HUDEP-2 (cell line): ENCODE measurements around the gene NDUFAF2.
A peak's percentile ranks its signal among the peaks of the same experiment; 100 is the strongest.
"Not testable (repeated sequence)": the region's sequence is repeated elsewhere in the genome, so short reads cannot be mapped to it uniquely, and the experiment has no call there.

Source experiments
- DNase-seq, 76 experiments: peaks; one replicate each; lab custom pipeline; 2025; ENCODE audit not compliant: unreplicated experiment in 76 of 76; lab: John Stamatoyannopoulos, UW

Gene NDUFAF2

DNA sequence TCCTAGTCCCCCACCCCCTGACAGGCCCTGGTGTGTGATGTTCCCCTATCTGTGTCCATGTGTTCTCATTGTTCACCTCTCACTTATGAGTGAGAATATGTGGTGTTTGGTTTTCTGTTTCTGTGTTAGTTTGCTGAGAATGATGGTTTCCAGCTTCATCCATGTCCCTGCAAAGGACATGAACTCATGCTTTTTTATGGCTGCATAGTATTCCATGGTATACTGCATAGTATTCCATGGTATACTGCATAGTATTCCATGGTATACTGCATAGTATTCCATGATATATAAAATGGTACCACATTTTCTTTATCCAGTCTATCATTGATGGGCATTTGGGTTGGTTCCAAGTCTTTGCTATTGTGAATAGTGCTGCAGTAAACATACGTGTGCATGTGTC lies 86.3 kb downstream of the NDUFAF2 start:
- DNase-seq = not testable (repeated sequence)

DNA sequence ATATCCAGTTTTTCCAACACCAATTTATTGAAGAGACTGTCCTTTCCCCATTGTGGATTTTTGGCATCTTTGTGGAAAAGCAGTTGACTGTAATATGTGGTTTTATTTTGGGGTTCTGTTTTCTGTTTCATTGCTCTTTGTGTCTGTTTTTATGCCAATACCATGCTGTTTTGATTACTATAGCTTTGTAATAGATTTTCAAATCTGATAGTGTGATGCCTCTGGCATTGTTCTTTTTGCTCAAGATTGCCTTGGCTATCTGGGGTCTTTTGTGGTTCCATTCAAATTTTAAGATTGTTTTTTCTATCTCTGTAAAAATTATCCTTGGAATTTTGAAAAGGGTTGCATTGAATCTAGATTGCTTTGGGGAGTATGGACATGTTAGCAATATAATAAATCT lies 99.5 kb downstream of the NDUFAF2 start:
- no peak for DNase-seq

DNA sequence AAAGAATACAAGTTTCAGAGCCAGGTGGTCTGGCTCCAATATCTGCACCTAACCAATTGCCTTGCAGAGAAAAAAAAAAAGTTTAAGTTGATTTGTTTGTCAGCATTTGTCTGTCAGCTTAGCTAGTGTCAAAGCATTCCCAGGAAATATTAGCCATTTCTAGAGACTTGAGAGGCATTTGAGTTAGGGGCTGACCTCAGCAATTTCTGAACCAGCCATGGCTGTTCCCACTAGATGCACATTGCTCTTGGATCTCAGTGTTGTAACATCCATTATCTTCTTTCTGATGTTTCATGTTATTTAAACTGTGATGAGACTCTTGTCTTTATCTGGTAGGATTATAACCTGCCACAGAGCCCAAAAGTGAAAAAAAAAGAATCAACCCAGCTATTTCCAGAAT lies 102.3 kb downstream of the NDUFAF2 start:
- DNase-seq = no peak

DNA sequence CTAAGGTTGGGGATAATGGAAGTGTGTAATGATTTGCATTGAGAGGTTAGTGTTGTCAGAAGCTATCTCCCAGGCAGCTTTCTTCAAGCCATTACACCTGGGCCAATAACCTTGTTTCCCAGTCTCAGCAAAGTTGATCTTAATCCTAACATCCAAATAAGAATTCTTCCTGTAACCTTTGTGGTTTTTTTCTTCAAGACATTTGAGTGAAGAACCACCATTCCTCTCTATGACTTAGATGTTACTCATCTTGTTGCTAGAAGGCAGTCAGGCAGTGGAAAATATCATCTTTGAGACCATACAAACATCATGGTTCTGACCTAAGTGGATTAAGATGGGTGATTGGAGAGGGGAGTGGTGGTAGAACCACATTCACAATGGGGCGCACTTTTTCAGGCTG lies 103.5 kb downstream of the NDUFAF2 start:
- DNase-seq = no peak

DNA sequence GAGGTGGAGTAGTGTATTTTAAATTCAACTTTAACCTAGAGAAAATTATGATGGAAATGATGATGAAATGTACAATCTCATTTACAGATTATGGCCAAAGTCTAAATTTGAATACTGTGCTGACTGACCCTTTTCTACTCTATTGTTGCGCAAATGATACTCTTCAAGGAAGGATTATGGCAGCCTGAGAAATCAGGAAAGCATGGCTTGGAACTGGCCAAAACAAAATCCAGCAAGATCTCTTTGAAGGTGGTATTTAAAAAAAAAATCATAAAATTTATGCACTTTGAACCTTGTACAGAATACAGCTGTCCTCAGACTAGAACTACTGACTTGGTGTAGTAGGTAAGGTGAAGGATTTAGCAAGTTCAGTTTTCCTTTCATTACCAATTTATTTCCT lies 105.3 kb downstream of the NDUFAF2 start:
- DNase-seq = no peak

DNA sequence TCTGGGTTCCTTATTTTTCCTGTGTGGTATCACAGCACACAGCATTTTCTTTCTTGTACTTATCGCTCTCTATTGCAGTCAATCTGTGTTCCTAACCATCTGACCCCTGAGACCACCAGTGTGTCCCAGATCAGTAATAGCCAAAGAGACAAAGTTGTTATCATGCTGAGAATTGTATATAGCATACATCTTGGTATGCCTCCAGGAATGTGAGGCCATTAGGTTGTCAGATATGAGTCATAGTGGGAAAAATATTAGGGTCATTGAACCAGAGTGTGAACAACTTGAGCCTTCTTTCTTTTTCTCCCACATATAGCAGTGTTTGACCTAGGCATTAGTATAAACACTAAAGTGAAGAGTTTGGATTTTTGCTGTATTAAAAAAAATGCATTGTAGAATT lies 106.3 kb downstream of the NDUFAF2 start:
- peak in 1 of 76 experiments; percentile 0 for DNase-seq

DNA sequence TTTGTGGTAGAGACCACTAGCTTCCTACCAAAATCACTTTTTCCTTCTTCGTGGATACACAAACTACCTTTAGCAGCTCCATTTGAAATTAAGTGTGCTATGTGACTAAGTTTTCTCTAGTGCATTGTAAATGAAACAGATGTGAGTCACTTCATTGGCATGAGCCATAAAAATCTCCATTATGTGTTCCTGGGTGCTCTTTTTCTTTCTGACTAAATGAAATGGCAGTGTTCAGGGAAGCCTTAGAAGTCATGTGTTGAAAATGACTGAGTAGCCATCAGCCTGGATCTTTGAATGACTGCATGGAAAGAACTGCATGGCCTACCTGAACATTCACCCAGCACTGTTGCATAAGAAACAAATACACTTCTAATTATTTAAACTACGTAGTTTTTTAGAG lies 107.9 kb downstream of the NDUFAF2 start:
- no peak for DNase-seq

DNA sequence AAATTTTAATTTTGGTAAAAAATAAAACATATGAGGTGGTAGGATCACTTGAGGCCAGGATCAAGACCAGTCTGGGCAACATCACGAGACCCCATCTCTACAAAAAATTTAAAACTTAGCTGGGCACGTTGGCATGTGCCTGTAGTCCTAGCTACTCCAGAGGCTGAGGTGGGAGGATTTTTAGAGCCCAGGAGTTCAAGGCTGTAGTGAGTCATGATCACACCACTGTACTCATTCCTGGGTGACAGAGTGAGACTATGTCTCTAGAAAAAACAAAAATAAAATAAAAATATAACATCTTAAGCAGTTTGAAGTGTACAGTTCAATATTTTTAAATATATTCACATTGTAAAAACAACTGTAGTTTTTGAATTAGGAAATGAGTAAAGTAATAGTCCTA lies 108.9 kb downstream of the NDUFAF2 start:
- DNase-seq = no peak

DNA sequence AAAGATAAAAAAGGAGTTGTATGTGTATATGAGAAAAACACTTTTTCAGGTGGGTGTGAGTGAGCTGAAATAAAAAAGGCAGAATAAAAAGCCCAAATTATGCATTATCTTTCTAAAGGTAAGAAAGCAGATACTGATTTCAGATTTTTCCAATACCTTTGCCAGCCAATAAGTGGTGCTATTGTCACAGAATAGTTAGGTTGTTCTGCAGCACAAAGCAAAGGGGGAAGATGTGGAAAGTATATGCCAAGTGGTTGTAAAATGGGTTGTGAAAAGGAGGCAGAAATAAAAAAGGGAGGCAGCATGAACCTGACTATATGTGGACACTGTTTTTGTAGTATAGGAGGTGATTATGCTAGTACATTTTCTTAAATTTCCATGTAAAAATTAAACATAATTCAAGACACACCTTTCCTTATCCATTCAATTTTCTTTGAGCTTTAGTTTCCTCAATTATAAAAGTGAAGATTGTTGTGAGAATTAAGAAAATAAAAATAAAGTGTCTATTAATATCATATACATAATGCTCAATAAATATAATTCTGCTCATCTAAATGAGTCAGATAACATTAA lies 110.5 kb downstream of the NDUFAF2 start:
- peak in 23 of 76 experiments; percentile 1 to 47 (median 15) for DNase-seq

DNA sequence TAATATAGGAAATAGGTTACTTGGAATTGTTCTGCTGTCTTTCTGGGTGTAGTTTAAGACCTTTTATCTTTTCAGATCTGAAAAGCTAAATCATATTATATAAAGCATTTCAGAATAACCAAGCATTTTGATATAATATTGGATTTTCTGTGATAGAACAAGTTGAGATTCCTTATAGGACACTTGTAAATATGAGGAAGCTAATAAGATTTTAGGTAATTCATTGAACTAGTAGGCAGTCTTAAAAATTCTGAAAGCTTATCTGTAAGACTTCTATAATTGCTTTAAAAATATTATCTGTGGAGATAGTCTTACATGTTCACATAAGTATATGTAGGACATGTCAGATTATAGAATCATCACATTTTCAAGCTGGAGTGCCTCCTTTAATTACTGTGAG lies 114.5 kb downstream of the NDUFAF2 start:
- DNase-seq = no peak

DNA sequence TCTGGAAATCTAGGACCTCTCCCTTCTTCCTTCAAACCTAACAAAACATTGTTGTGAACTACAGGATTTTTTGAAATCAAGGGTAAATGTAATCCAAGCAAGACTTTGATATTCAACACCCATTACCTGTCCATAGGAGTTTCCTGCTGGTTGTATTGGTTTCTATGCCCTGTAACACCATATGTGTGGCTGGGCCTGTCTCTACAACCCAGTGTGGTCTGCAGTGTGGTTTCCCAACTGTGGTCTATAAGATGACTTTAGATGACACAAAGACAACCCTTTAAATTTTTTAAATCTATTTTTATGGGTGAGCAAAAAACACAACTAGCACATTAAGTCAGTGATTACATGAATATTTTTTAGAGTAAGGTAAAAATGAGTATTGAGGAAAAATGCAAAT lies 124.1 kb downstream of the NDUFAF2 start:
- no peak for DNase-seq

DNA sequence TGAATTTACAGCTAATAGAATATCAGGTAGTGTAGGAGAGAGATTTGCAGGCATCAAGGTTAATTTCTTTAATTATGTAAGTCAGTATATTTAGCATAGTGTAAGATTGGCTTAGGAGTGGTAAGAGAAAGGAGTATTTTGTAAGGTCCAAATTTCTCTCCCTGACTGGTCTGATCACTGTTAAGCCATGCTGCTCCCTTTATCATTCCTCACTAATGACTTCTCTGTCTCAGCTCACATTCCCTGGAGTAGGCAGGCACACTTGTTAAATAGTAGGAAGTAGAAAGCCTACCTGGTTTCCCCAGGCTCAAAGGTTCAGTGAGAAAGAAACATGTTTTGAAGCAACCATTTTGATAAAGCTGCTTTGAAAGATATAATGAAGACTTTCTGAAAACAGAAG lies 126.5 kb downstream of the NDUFAF2 start:
- DNase-seq = no peak

DNA sequence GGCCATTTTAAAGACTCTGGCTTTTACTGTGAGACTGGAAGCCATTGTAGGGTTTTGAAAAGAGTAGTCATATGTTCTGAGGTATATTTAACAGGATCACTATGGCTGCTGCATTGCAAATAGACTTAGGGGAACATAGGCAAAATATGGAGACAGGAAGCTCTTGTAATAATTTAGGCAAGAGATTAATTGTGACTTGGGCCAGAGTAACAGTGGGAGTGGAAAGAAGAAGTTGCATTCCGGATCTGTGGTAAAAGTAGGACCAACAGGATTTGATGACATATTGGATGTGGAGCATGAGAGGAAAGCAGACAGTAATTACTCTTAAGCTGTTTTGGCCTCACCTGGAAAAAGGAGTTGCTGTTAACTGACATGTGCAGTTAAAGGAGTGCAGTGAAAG lies 131.6 kb downstream of the NDUFAF2 start:
- no peak for DNase-seq

DNA sequence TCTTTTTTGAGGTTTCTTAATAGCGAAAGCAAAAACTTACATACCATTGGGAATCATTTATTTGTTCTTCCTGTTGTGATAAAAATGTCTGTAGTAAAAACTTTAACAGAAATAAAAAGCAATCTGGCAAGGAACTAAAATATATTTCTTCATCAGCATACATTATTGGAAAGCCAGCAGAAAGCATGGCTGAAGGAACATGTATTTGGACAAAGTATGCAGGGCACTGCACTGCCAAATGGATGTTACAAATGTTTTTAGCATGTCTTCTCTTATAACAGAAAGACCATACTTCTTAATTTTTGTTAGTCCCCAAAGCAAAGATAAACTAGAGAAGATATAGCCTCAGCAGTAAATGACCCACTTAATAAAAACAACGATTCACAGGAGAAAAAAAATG lies 136.7 kb downstream of the NDUFAF2 start:
- DNase-seq = no peak

DNA sequence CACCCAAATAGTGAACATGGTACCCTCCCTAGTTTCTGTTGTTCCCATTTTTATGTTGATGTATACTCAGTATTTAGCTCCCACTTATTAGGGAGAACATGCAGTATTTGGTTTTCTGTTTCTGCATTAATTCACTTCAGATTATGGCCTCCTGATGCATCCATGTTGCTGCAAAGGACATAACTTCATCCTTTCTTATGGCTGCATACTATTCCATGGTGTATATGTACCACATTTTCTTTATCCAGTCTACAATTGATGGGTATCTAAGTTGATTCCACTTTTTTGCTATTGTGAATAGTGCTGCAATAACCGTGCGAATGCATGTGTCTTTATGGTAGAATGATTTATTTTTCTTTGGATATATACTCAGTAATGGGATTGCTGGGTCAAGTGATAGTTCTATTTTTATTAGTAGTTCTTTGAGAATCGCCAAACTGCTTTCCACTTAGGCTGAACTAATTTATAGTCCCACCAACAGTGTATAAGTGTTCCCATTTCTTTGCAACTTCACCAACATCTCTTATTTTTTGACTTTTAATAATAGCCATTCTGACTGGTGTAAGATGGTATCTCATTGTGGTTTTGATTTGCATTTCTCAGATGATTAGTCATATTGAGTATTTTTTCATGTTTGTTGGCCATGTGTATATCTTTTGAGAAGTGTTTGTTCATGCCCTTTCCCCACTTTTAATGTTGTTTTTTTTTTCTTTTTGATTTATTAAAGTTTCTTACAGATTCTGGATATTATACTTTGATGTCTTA lies 137.7 kb downstream of the NDUFAF2 start:
- no peak for DNase-seq

DNA sequence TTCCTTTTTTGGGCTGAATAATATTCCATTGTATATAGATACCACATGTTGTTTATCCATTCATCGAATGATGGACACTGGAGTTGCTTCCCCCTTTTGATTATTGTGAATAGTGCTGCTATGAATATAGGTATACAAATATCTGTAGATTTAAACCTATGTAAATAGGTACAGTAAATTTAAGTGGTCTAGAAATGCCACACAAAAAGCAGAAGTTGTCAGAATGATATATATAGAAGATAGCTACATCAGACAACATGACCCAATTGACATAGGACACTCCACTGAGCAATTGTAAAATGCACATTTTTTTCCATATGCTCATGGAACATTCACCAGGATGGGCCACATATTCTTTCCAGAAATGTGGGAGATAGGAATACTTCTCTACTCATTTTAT lies 139.7 kb downstream of the NDUFAF2 start:
- DNase-seq = peak in 1 of 76 experiments; percentile 1

DNA sequence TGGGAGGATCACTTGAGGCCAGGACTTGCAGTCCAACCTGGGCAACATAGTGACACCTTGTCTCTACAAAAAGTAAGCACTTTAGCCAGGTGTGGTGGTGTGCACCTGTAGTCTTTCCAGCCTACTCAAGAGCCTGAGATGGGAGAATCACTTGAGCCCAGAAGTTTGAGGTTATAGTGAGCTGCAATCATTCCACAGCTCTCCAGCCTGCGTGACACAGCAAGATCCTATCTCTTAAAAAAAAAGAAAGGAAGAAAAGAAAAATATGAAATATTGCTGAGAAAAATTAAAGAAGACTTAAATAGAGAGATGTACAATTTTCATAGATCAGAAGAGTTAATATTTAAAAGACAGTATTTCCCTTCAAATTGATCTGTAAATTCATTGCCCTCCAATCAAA lies 140.9 kb downstream of the NDUFAF2 start:
- DNase-seq = no peak

DNA sequence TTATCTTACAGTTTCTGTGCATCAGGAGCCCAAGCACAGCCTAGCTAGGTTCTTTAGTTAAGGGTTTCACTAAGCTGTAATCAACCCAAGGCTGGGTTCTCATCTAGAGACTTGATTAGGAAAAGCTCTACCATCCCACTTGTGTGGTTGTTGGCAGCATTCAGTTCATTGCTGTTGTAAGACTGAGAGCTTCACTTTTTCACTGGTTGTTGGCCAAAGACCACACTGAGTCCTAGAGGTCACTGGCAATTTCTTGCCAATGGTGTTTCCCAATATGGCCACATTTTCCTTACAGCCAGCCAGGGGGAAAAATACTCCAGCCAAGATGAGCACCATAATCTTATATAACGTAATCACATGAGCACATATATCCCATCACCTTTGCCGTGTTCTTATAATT lies 142.9 kb downstream of the NDUFAF2 start:
- DNase-seq = no peak

DNA sequence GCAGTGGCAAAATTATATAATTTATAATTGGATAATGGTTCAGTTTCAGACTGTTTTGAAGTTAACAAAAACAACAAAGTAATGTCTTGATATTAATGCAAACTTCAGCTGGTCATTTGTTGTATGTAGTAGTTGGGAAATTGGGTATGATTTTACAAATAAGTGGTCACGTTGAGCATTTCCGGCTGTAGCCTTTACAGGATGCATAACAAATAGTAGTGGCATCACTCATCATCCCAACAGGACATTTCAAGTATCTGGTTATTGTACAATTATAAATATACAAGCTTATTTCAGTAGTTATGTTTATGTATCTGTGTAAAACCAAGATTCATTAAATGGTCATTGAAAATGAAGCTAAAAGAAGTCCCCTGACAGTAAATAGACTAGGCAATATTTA lies 144.3 kb downstream of the NDUFAF2 start:
- no peak for DNase-seq

DNA sequence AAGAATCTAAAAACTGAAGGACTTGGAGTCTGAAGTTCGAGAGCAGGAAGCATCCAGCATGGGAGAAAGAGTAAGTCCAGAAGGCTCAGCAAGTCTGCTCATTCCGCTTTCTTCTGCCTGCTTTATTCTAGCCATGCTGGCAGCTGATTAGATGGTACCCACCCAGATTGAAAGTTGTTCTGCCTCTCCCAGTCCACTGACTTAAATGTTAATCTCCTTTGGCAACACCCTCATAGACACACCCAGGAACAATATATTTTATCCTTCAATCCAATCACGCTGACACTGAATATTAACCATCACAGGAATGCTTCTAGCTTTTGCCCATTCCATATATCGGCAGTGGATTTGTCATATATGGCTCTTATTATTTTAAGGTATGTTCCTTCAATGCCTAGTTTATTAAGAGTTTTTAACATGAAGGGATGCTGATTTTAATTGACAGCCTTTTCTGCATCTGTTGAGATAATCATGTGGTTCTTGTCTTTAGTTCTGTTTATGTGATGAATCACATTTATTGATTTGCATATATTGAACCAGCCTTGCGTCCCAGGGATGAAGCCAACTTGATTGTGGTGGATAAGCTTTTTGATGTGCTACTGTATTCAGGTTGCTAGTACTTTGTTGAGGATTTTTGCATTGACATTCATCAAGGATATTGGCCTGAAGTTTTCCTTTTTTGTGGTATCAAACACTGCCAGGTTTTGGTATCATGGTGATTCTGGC lies 148.2 kb downstream of the NDUFAF2 start:
- DNase-seq = peak in 10 of 76 experiments; percentile 1 to 31 (median 12)

DNA sequence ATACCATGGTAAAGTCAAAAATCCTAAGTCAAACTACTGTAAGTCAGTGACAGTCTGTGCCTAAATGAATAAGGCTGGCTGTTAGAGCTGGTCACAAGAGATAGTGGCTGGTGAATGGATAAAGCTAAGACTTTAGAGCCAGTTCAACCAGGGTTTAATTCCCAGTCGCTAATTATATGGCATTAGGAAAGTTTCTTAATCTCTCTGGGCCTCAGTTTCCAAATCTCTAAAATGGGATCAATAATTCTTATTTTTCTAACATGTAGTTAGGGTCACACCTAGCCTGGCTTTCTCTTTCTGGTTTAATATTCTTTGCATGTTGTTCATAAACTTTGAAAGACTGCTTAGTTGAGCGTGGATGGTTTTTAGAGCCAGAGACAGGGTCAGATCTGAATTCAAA lies 152.5 kb downstream of the NDUFAF2 start:
- DNase-seq = no peak
